GM21529 (cell line): ENCODE measurements around the gene ELP6.
"Not testable (repeated sequence)": the region's sequence is repeated elsewhere in the genome, so short reads cannot be mapped to it uniquely, and the experiment has no call there.

Source experiments
- ATAC-seq: cut with Tn5 transposase; IDR thresholded peaks from one replicate; pipeline ENCODE4 v1.9.1; 2021; ENCODE audit not compliant: unreplicated experiment

The ELP6 gene

DNA sequence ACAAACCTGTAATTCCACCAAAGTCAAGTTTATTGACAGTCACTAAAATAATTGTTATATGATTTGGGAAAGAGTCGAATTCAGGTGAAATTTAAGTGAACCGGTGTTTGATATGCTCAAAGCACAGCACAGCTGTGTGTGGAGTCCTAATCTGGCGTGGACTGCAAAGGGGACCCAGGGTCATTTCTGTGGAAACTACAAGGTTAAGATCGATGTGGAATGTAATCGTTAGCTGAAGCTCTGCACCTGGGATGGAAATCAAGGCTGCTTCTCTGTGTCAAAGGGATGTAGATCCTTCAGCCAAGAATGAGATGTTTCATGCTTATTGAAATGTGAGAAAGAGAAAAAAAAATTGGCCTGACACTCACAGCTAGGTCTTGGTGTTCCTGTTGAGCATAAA is 1.6 kb upstream of the ELP6 start:
- ATAC-seq = no peak

DNA sequence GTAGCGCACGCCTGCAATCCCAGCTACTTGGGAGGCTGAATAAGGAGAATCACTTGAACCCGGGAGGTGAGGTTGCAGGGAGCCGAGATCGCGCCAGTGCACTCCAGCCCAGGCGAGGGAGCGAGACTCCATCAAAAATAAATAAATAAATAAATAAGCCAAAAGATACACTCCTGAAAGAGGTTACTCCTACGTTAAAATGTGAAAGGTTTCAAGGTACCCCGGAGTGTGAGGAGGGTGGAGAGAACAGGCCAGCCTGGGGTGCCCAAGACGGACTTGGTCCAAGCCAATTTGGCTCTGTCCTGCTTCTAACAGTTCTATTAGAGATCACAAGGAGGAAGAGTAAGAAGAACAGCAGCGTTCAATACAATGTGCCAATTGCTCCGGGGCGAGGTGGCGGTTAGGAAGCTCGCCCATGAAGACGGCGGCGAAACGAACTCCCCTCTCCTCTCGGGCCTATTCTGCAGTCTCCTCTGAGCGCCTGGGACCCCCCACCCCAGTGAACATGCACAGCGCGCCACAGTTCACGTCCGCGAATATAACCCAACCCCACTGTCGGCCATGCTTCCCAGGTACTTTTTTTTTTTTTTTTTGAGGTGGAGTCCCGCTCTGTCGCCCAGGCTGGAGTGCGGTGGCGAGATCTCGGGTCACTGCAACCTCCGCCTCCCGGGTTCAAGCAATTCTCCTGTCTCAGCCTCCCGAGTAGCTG is 942 bp downstream of the ELP6 start:
- ATAC-seq = peak; percentile 10

- not testable (repeated sequence) for ATAC-seq
Observed at GRCh38 chr3:47505267-47505666, 8.2 kb downstream of the ELP6 start.

DNA sequence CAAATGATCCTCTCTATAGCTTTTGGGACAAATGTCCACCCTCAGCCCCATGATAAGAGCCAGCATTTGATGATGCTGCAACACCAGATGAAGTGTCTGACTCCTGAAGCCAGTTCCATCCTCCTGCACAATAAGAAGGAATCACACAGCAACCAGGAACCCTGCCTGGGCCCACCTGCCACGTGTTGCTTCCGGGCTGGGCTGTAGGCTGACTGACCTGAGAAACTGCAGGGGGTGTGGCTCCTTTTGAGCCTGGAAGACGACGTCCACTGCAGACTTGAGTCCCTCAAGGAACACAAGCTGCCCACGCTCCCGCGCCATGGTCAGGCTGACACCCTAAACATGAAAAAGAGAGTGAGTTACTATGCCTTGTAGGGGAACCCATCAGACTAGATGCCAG is 9.4 kb downstream of the ELP6 start:
- ATAC-seq = no peak

- ATAC-seq = no peak
Observed at GRCh38 chr3:47503033-47503432, 10.5 kb downstream of the ELP6 start.

DNA sequence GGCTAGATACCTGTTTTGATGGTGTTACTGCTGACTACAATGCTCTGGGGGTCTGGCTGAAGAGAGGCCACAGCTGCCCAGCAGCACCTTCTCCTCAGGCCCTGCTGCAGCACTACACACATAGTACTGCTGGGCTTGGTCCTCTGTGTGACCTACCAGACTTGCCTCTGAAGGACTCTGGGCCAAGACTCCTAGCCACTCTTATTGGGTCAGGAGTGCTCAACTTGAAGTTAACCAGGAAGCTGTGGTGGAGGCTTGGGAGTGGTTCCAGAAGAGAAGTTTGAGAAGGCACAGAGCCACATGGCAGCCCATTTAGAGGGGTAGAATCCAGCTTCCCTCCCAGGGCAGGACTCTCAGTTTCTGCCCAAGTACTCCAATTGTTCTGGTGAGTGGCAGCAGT is 16.6 kb downstream of the ELP6 start:
- no peak for ATAC-seq

GRCh38 chr3:47495886-47496285 is 17.6 kb downstream of the ELP6 start:
- no peak for ATAC-seq

- ATAC-seq = no peak
Observed at GRCh38 chr3:47495111-47495510, 18.4 kb downstream of the ELP6 start.

GRCh38 chr3:47491777-47492176 is 21.7 kb downstream of the ELP6 start:
- ATAC-seq = no peak

DNA sequence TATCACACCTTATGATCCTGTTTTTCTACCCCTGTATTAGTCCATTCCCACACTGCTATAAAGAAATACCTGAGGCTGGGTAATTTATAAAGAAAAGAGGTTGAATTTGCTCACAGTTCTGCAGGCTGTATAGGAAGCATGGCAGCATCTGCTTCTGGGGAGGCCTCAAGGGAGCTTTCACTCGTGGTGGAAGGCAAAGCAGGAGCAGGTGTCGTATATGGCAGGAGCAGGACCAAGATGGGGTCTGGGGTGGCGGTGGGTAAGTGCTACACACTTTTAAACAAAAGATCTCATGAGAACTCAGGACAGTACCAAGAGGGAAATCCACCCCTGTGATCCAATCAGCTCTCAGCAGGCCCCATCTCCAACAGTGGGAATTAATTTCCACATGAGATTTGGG is 22.3 kb downstream of the ELP6 start:
- no peak for ATAC-seq

DNA sequence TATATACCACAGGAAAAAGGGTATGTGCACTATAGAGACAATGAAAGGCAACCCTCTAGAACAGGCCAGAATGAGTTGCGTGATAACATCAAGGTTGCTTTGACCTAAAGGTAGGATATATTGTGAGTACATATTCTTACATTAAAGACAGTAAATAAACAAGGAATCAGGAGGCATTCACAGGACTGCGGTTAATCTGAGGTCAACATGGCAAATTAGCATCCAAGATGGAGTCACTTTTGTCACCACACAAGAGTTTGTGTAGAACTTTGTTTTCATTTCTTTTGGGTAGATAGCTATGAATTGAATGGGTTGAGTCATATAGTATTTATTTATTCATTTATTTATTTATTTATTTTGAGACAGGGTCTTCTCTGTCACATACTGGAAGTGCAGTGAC is 26.2 kb downstream of the ELP6 start:
- no peak for ATAC-seq

- ATAC-seq = no peak
Observed at GRCh38 chr3:47485812-47486211, 27.7 kb downstream of the ELP6 start.

- no peak for ATAC-seq
Observed at GRCh38 chr3:47482366-47482765, 31.1 kb downstream of the ELP6 start.

- not testable (repeated sequence) for ATAC-seq
Observed at GRCh38 chr3:47481763-47482162, 31.7 kb downstream of the ELP6 start.

DNA sequence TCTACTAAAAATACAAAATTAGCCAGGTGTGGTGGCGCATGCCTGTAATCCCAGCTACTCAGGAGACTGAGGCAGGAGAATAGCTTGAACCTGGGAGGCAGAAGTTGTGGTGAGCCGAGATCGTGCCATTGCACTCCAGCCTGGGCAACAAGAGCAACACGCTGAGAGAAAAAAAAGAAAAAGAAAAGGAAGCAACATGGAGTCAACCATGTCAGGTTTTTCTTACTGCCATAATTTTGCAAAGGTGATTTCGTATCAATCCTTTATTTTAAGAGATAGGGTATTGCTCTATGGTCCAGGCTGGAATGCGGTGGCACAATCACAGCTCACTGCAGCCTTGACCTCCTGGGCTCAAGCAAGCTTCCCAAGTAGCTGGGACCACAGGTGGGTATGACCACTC is 33.2 kb downstream of the ELP6 start:
- not testable (repeated sequence) for ATAC-seq

- ATAC-seq = no peak
Observed at GRCh38 chr3:47479826-47480160, 33.7 kb downstream of the ELP6 start.

GRCh38 chr3:47478022-47478421 is 35.5 kb downstream of the ELP6 start:
- no peak for ATAC-seq

DNA sequence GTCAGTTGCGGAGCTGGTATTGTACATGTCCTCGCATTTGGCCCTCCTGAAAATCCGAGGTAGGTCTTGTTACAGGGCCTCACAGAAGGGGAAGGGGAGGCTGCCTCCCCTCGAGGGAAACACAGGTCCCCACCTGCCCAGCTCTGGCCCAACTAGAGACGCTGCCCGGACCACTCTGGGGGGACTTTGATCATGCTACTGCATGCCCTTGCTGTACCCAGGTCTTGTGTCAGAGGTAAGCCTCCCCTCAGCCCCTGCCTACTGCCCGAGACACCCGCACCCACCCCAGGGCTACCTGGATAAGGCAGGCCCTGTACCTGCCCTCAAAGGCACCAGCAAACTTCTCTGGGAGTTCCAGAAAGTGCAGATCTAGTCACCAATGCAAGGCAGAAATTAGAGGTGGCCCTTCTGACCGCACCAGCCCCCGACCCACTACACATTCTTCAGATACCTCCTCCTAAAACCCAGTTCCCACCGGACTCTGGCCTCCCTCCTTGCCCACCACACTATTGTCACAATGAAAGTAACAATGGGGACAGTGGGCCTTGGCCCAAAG is 36.8 kb downstream of the ELP6 start:
- no peak for ATAC-seq

DNA sequence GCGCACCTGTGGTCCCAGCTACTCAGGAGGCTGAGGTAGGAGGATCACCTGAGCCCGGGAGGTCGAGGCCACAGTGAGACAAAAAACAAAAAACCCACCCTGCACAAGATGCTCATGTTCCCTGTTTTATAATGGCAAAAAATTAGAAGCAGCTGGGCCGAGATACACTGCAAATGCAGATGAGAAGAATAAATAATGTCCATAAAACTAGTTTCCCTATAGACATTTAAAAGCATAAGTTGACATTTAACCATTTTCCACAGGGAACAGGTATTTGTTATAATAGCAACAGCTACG is 37.2 kb downstream of the ELP6 start:
- no peak for ATAC-seq

GRCh38 chr3:47475570-47476329 is 37.8 kb downstream of the ELP6 start, which contains the start of gene SCAP:
TSS of gene SCAP (minus strand) at chr3:47475941. CDS start at chr3:47442993, 32,948 bp downstream.
- ATAC-seq = peak; percentile 88

DNA sequence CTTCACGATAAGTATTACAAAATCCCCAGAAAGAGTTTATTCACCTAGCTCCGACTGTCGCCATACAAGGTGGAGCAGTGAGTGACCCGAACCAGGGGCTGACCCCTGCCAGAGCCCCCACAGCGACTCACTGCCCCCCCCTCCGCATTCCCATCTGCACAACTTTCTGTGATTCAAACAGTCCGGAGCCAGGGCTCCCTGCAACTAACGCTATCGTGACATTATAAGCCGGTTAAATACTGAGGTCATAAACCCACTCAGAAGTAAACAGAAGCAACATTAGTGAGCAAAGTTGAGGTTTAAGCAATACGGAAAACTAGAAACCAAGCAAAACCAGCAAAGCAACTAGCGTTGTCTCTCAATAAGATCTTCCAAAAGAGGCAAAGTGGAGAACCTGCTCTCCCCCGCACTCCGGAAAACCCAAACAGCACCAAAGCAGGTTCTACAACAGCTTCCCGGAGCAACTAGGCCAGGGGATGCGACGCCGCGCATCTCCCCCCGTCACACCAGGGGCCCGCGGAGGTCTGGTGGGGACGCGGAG is 38.4 kb downstream of the ELP6 start:
- ATAC-seq = no peak

DNA sequence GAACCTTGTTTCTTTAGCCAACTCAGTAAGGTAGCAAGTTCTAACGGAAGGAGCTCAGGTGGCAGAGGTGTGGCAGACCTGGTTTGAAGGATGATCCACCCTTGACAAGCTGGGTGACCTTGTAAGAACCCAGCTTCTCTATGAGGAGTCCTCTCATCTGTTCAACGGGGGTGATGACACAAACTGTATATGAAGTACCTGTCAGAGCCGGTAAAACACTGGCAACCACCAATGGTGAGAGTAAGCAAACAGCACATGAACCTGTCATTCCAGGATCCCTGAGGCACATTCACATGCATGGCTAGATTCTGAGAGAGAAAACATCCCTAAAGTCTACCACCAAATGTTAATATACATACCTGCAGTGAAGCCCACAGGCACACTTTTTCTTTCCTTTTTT is 40.1 kb downstream of the ELP6 start:
- no peak for ATAC-seq
